ENCODE results near the gene AOC3. TPM values are rescaled to one million over a fixed set of nuclear protein-coding genes. Genes with fewer than 3 reads are reported as not detected.
"Not testable (repeated sequence)": the region's sequence is repeated elsewhere in the genome, so short reads cannot be mapped to it uniquely, and the experiment has no call there.

The AOC3 gene
- total and polyA plus RNA-seq, 2 donors from 2014 or later: 15.1 to 40.6 TPM

GRCh38 chr17:42873315-42873714 lies 22.3 kb downstream of the AOC3 start:
- TF ChIP-seq CTCF (IDR thresholded peaks at IDR 0.05; ENCODE audit: borderline replicate concordance, extremely low read depth, insufficient read depth): no peak
- no peak overlapping the region for H3K27ac ChIP-seq (ENCODE audit: low read depth in 2 of 2, low read length in 2 of 2)
- H3K9ac ChIP-seq (ENCODE audit: low read length in 3 of 3): no peak overlapping the region
- no peaks in the 10 kb centered on the region for H3K9me3 ChIP-seq (ENCODE audit: control insufficient read depth in 2 of 3, insufficient read depth in 1 of 3, low read length in 3 of 3)
- peaks cover 0 to 3% (median 0%) of the 10 kb centered on the region in 3 donors for H3K36me3 ChIP-seq (ENCODE audit: control insufficient read depth in 2 of 3, insufficient read depth in 3 of 3, low read length in 3 of 3)
- DNase-seq: peak in 2 of 5 donors; percentile 5 to 60
- H3K4me3 ChIP-seq (ENCODE audit: low read length in 3 of 3): no peak overlapping the region
- peaks cover 0 to 5% (median 2%) of the 10 kb centered on the region in 3 donors for H3K4me1 ChIP-seq (ENCODE audit: control insufficient read depth in 2 of 3, insufficient read depth in 2 of 3, low read depth in 1 of 3, low read length in 3 of 3)
- FAIRE-seq: no peak
- H3K27me3 ChIP-seq (ENCODE audit: control insufficient read depth, insufficient read depth, low read length): no peaks in the 10 kb centered on the region
- intact Hi-C loops (cut with DNase I): no loop called here

GRCh38 chr17:42873932-42874695 lies 23.1 kb downstream of the AOC3 start:
- peaks cover 0 to 11% (median 9%) of the 10 kb centered on the region in 3 donors for H3K4me1 ChIP-seq (ENCODE audit: control insufficient read depth in 2 of 3, insufficient read depth in 2 of 3, low read depth in 1 of 3, low read length in 3 of 3)
- H3K9ac ChIP-seq (ENCODE audit: low read length in 3 of 3); intact Hi-C loops (cut with DNase I); H3K36me3 ChIP-seq (ENCODE audit: control insufficient read depth in 2 of 3, insufficient read depth in 3 of 3, low read length in 3 of 3); H3K4me3 ChIP-seq (ENCODE audit: low read length in 3 of 3); H3K27me3 ChIP-seq (ENCODE audit: control insufficient read depth, insufficient read depth, low read length); FAIRE-seq; H3K27ac ChIP-seq (ENCODE audit: low read depth in 2 of 2, low read length in 2 of 2); H3K9me3 ChIP-seq (ENCODE audit: control insufficient read depth in 2 of 3, insufficient read depth in 1 of 3, low read length in 3 of 3): not testable (repeated sequence)
- peak in 1 of 5 donors; percentile 21 for DNase-seq

DNA sequence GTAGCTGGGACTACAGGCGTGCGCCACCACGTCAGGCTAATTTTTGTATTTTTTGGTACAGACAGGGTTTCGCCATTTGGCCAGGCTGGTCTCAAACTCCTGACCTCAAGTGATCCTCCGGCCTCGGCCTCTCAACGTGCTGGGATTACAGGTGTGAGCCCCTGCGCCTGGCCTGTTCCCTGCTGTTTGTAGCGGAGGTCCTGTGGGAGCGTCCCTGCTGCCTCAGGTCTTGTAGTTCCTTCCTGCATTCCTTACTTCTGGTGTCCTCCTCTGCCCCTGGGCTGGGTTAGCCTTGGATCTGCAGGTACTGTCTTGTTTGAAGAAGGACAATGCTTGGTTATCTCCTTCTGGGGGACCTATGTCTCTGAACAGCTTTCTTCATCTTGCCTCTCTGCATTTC lies 26.0 kb downstream of the AOC3 start:
- Histone ChIP-seq H3K9me3 (ENCODE audit: control insufficient read depth in 2 of 3, insufficient read depth in 1 of 3, low read length in 3 of 3) (no peaks in the 10 kb centered on the region), H3K36me3 (ENCODE audit: control insufficient read depth in 2 of 3, insufficient read depth in 3 of 3, low read length in 3 of 3) (peaks cover 0 to 3% (median 0%) of the 10 kb centered on the region in 3 donors), H3K27me3 (ENCODE audit: control insufficient read depth, insufficient read depth, low read length) (no peaks in the 10 kb centered on the region), H3K4me1 (ENCODE audit: control insufficient read depth in 2 of 3, insufficient read depth in 2 of 3, low read depth in 1 of 3, low read length in 3 of 3) (peaks cover 0 to 13% (median 9%) of the 10 kb centered on the region in 3 donors), H3K9ac (ENCODE audit: low read length in 3 of 3) (peak overlapping the region in 2 of 3 donors; percentile 6 to 42), H3K4me3 (ENCODE audit: low read length in 3 of 3) (peak overlapping the region in 2 of 3 donors; percentile 28 to 58), H3K27ac (ENCODE audit: low read depth in 2 of 2, low read length in 2 of 2) (peak overlapping the region; percentile 5 to 34)
- TF ChIP-seq CTCF (IDR thresholded peaks at IDR 0.05; ENCODE audit: borderline replicate concordance, extremely low read depth, insufficient read depth): no peak
- intact Hi-C loops (cut with DNase I): no loop called here
- DNase-seq (peak in 1 of 5 donors; percentile 60), FAIRE-seq (no peak)

DNA sequence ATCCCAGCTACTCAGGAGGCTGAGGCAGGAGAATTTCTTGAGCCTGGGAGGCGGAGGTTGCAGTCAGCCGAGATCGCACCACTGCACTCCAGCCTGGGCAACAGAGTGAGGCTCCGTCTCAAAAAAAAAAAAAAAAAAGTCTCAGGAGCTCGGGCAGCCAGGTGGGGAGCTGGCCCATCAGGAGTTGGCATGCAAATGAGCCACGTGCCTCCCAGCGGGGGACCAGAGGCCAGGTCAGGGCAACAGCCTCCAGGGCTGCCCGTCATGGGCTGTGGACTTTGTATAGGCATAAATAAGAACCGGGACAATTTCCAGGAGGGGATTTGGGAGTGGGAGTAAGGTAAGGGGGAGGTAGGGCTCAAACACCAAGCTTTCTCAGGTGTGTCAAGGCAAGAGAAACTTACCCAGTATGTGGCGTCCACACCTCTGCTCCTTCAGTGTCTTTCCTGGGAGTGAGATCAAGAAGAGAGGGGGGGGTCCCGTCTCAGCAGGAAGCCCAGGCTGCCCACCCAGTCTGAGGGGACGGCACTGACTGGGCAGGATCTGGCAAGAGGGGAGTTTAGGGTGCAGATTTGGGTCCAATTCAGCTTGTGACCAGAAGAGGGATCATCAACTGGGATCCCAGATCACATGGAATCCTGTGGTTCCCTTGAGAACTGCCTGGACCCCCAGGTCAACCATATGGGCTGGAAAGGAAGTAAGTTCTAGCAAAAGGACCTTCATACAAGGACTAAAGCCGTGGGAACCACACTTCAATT lies 27.3 kb downstream of the AOC3 start:
- no peak for TF ChIP-seq CTCF (IDR thresholded peaks at IDR 0.05; ENCODE audit: borderline replicate concordance, extremely low read depth, insufficient read depth)
- FAIRE-seq (no peak), DNase-seq (peak; percentile 68 to 80 (median 72))
- H3K4me3 ChIP-seq (ENCODE audit: low read length in 3 of 3): peak overlapping the region in 2 of 3 donors; percentile 28 to 58
- no peaks in the 10 kb centered on the region for H3K36me3 ChIP-seq (ENCODE audit: control insufficient read depth in 2 of 3, insufficient read depth in 3 of 3, low read length in 3 of 3)
- H3K4me1 ChIP-seq (ENCODE audit: control insufficient read depth in 2 of 3, insufficient read depth in 2 of 3, low read depth in 1 of 3, low read length in 3 of 3): peaks cover 0 to 13% (median 9%) of the 10 kb centered on the region in 3 donors
- peak overlapping the region in 1 of 3 donors; percentile 51 for H3K9ac ChIP-seq (ENCODE audit: low read length in 3 of 3)
- H3K27me3 ChIP-seq (ENCODE audit: control insufficient read depth, insufficient read depth, low read length): no peaks in the 10 kb centered on the region
- peak overlapping the region; percentile 56 to 90 for H3K27ac ChIP-seq (ENCODE audit: low read depth in 2 of 2, low read length in 2 of 2)
- H3K9me3 ChIP-seq (ENCODE audit: control insufficient read depth in 2 of 3, insufficient read depth in 1 of 3, low read length in 3 of 3): no peaks in the 10 kb centered on the region
- intact Hi-C loops (cut with DNase I): no loop called here
